Measurements from ENCODE around the gene COL26A1.

Gene COL26A1

DNA sequence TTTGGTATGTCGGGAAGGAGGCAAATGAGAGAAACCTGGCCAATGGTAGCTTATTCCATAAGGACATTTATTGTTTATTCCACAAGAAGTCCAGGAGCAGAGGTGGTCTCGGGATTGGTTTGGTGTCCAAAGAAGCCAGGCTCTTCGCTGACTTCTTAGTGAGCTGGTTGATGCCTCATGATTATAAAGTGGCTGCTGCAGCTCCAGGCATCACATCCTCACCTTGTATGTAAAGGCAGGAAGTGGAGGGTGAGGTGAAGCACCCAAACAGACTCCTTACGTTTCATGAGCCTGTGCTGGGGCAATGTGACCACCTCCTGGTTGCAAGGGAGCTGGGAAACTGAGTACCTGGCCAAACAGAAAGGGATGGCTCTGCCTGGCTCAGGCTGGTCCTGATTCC lies 174.0 kb downstream of the COL26A1 start:
- ATAC-seq = no peak

GRCh38 chr7:101537205-101537604 lies 174.5 kb downstream of the COL26A1 start:
- no peak for ATAC-seq

GRCh38 chr7:101537935-101538595 lies 175.4 kb downstream of the COL26A1 start:
- ATAC-seq = no peak

DNA sequence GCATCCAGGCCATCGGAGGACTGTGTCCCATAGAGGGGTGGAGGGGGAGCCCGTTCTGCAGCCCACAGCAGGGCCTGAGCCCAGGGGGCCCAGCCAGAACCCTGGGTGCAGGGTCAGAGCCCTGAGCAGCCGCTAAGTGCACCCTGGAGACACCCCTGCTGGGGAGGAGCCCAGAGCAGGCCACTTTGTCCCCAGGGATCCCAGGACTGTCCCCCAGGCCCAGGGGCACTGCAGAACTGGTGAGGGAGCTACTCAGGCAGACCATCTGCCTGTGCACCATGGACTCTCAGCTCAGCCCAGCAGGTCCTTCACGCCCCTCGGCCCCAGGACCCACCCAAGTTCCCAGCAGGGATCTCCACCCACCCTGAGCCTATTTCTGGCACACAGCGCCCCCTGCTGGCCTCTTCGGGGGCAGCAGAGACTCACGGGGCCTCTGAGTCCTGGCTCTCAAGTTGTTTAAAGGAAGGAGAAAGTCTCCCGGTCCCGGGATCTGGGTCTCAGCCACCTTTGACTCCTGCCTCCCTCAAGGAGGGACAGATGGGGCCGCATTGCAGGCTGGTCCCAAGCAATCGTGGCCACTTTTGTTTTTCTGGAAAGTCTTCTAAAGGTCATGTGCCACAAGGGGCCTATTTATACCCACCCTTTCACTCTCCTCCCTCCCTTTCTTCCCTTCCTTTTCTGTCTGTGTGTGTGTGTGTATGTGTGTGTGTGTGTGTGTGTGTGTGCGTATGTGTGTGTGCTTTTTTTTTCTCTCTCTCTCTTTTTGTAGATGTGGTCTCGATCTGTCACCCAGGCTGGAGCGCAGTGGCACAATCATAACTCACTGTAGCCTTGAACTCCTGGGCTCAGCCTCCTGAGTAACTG lies 176.2 kb downstream of the COL26A1 start:
- ATAC-seq = peak in 1 of 2 donors; percentile 34

GRCh38 chr7:101539784-101540183 lies 177.1 kb downstream of the COL26A1 start:
- ATAC-seq = no peak

- ATAC-seq = peak in 1 of 2 donors; percentile 29
Observed at GRCh38 chr7:101542527-101543241, 180.0 kb downstream of the COL26A1 start.

DNA sequence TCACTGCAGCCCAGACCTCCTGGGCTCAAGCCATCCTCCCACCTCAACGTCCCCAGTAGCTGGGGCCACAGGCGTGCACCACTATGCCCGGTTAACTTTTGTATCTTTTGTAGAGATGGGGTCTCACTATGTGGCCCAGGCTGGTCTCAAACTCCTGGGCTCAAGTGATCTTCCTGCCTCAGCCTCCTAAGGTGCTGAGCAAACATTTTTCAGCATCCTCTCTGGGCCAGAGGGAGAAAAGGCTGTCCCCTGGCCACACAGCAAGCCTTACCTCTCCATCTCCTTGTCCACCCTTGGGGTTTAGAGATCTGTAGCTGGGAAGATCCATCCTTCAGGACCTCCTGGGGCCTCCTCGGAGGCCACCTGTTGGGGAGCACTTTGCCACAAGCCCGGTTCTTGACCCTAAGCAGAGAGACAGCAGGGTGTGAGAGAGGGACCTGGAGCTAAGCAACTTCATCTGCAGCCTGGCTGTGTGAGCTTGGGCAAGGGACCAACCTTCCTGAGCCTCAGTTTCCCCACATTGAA lies 180.6 kb downstream of the COL26A1 start:
- ATAC-seq = no peak

DNA sequence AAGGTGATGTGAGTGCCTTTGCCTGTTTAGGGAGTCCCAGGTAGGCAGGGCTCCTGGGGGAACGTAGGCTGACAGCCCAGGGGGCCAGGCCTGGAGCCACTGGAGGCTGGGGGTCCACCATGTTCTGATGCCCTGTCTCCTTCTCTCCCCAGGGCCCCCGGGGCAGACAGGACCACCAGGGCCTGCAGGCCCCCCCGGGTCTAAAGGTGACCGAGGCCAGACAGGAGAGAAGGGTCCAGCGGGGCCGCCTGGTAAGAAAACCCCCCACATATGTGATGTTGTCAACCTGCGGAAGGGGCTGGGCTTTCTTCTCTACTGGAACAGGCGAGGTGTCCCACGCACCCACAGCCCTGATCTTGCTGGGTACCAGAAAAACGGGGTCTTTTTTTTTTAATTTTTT lies 181.2 kb downstream of the COL26A1 start:
- ATAC-seq = no peak

DNA sequence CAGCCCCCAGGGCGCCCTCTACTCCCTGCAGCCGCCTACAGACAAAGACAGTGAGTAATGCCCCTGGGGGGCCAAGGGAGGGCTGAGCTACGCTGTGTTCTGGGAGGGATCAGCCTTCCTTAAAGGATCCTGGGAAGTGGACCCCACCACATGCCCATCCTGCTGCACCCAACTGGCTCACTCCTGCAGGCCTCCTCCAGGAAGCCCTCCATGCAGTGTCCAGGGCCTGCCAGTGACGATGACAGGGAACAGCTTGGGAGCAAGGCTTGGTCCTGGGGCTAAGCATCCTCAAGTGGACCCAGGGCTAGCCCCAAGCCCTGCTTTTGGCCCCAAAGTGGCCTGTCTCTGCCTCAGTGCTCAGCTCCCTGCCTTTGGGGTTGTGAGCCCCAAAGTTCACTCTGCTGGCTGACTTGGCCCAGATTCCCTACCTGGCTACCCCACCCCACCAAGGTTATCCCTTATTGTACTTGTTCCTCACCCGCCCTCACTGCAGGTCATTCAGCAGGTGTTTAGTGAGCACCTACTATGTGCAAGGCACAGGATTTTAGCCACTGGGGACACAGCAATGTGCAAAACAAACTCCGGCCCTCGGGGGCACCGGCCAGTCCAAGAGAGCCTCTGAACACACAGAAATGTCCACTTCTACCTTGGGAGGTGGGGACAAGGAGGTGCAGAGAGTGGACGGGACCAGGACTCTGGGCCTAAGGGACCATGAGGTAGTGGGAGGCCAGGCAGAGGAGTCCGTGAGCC lies 182.9 kb downstream of the COL26A1 start:
- ATAC-seq = no peak

DNA sequence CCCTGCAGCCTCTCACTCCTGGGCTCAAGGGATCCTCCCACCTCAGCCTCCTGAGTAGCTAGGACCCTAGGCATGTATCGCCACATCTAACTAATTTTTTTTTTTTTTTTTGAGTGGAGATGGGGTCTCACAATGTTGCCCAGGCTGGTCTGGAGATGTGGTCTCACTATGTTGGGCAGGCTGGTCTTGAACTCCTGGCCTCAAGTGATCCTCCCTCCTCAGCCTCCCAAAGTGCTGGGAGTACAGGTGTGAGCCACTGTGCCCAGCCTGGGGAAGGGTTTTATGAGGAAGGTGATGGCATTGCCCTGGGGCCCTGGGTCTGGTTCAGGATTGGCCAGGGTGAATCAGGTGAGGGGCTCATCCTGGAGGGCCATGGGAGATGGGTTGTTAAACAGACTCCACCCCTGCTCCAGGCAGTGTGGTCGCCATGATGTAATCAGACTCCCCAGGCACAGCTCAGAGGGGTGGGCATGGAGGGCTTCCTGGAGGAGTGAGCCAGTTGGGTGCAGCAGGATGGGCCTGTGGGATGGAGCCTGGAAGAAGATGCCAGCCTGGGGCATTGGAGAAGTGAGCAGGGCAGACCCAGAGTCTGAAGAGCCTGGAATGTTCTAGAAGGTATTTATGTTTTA lies 183.7 kb downstream of the COL26A1 start:
- no peak for ATAC-seq

GRCh38 chr7:101547022-101547915 lies 184.6 kb downstream of the COL26A1 start:
- no peak for ATAC-seq

DNA sequence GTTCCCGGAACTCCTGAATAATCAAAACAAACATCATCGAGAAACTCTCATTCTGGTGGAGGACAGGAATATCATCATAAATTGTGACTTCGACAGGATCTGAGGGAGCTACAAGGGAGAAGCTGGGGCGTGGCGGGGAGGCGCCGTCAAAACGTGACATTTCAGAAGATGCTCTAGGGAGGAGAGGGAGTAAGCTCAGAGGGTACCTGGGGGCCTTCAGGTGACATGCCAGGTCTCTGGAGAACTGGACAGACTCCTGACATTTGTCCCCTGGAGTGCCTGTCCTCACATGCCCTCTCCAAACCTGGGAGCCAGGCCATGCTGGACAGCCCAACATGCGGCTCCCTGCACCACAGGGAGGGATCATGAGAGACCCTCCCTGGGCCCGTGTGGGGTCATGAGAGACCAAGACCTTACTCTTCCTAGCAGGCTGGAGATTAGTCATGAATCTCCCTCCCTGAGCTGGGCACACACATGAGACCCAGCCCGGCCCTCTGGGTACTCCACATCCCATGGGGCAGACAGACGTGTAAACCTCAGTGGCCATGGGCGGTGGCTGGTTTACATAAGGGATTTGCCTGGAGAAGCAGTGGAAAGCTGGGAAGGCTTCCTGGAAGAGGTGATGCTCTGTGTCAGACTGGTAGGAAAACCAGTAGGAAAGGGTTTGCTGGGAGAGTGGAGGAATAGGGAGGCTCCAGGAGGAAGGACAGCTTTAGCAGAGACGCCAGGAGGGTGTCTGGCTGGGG lies 185.4 kb downstream of the COL26A1 start:
- ATAC-seq = no peak

DNA sequence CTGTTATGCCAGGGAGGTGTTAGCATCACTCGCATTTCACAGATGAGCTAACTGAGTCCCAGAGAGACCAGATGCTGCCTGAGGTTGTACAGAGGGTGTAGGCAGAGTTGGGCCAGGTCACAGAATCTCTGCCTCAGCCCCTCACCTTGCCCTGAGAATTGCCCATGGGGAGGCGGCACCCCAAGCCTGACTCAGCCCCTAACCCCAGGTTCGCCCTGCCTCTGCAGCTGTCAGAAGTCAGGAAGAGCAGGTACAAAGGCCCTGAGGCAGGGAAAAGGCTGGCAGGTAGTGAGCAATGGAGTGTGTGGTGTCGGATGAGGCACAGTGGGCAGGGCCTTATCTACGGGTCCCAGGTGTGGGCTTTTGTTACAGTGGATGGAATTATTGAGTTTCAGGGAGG lies 187.1 kb downstream of the COL26A1 start:
- no peak for ATAC-seq

- no peak for ATAC-seq
Observed at GRCh38 chr7:101550641-101551541, 188.2 kb downstream of the COL26A1 start.

GRCh38 chr7:101553018-101553770 lies 190.5 kb downstream of the COL26A1 start:
- no peak for ATAC-seq

DNA sequence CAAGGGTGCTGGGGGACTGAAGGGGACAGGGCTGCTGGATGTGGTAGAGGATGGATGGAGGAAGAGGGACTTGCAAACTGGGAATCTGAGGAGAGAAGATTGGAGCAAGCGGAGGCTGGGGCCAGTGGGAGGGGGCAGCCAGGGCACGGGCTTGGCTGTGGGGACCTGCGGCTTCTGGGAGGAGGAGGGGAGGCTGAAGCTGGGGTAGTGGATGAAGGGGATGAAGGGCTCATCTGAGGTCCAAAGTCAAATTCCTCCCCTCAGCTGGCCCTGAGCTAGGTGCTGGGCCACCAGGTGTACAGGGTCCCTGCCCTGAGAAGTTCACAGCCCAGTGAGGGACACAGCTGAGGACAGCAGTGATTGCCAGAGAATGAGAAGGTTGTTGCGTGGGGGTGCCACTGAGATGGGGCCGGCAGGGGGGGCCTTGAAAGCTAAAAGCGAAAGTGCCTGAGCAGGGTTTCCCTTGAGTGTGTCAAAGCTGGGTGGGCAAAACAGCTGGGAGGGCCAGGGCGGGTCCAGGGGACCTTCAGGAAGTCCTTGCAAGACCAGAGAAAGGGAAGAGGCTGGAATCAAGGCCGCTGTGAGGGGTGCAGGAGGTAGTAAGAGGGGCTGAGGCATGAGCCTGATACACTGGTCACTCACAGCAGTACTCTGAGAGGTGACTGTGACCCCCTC lies 191.2 kb downstream of the COL26A1 start:
- ATAC-seq = no peak

DNA sequence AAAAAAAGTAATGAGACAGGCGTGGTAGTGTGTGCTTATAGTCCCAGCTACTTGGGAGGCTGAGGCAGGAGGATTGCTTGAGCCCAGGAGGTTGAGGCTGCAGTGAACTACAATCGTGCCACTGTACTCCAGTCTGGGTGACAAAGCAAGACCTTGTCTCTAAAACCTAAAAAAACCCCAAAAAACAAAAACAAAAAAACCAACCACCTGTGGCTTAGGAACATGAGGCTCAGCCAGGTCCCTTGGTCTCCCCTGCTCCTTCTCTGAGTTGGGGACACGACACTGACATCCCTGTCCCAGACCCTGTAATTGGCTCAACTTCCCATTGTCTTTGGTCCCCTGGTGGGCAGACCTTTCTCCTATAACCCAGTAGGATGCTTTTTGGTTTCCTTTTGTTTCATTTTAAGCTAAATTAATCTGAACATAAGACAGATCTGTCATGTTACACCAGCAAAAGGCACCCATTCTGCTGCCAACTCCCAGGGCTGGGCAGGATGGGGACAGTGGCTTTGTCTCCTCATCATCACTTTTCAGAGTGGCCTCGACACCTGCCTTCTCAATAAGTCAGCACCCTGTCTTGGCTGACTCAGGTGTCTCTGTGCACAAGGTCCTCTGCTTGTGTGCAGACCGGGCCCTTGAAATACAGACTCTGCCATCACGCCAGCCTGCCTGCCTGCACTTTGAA lies 192.1 kb downstream of the COL26A1 start:
- no peak for ATAC-seq

Data from activated CD4-positive, CD25-positive, alpha-beta regulatory T cell treated with anti-CD3 and anti-CD28 coated beads, Interleukin-2, amount 50 U/mL, for 24 hours (primary cell).